ENCODE measurements around the gene AUTS2.

DNA sequence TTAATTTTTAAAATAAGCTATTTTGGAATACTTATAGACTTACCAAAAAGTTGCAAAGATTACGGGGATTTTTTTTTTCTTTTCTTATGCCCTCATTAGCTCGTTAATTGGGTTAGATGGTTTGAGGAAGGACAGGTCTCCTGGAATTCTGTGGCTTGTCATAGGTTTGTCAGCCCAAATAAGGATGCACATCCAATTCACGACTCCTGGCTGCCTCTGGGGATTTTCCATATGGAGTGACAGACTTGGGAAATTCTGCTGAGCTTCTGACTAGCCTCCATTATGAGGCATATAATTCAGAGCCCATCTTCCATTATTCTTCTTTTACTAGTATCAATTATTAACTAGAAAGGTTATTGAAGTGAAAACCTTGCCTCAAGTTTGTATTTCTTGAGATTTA, 102.1 kb downstream of the AUTS2 start:
- no peak for TF ChIP-seq POLR2A (IDR thresholded peaks at IDR 0.05)
- TF ChIP-seq CTCF (IDR thresholded peaks at IDR 0.05) = no peak

All from thyroid gland (tissue), 4 donors.